Upper lobe of left lung (tissue), 4 donors: ENCODE data around the gene TCF7.

Experiments
- POLR2AphosphoS5 ChIP-seq, 2 donors: sonication (generic); formaldehyde crosslinking; IDR thresholded peaks; one replicate each; pipeline ENCODE4 v1.5.1; 2017; ENCODE audit warnings: antibody characterized with exemption in 2 of 2
- TF ChIP-seq, protein P1 (sequence below), 6 experiments: fragments of 450-650 bp in 4 of 6; fragments of 200-600 bp in 2 of 6; sonication (generic) in 2 of 6; IDR thresholded peaks; one replicate each; pipeline ENCODE4 v1.5.1; 2016 to 2019; ENCODE audit warnings: antibody characterized with exemption in 6 of 6

DNA sequence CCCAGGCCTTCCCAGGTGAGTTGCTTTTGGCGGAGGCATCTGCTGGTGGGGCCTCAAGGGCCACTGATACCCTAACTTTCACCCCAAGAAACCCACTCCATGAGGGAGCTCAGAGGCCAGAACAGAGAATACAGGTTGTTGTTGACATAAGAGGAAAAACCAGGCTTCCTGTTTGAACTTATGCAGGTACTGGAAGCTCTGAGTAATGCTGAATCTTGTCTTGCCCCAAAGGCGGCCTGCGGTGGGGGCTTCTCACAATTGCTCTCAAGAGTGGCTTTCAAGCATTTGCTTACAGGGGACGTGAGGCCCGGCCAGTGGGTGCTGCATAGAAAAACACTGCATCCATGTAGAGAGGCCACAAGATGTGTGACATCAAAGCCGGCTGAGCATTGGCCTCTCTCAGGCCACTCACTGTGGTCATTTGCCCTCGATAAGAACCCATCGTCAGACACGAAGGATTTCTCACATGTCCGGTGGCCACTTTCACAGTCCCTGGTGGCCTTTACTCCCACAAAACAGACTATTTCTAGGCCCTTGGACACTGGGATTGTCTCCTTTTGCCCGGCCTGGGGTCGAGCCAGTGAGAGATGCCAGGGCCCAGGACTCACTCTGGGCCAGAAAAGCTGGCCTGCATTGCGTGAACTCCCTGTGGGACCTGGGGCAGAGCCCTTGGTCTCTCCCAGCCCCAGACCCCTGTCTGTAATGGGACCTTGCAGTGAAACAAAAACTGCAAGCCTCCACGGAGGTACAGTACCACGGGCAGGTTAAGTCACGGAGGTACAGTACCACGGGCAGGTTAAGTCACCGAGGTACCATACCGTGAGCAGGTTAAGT lies 34.5 kb upstream of the TCF7 start:
- TF ChIP-seq POLR2AphosphoS5 (IDR thresholded peaks at IDR 0.05) = no peak
- TF ChIP-seq, protein P1, sequence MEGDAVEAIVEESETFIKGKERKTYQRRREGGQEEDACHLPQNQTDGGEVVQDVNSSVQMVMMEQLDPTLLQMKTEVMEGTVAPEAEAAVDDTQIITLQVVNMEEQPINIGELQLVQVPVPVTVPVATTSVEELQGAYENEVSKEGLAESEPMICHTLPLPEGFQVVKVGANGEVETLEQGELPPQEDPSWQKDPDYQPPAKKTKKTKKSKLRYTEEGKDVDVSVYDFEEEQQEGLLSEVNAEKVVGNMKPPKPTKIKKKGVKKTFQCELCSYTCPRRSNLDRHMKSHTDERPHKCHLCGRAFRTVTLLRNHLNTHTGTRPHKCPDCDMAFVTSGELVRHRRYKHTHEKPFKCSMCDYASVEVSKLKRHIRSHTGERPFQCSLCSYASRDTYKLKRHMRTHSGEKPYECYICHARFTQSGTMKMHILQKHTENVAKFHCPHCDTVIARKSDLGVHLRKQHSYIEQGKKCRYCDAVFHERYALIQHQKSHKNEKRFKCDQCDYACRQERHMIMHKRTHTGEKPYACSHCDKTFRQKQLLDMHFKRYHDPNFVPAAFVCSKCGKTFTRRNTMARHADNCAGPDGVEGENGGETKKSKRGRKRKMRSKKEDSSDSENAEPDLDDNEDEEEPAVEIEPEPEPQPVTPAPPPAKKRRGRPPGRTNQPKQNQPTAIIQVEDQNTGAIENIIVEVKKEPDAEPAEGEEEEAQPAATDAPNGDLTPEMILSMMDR (IDR thresholded peaks at IDR 0.05) = no peak
